Measurements from ENCODE around the gene LCN1.

GRCh38 chr9:135555910-135556309, 34.7 kb downstream of the LCN1 start:
- TF ChIP-seq CTCF (conservative IDR thresholded peaks at IDR 0.05; ENCODE audit: low read depth, low read length) (no peak), EZH2 (IDR thresholded peaks at IDR 0.05; ENCODE audit: low read length, unreplicated experiment) (no peak)

Measured in PC-3 (cell line).